Measurements from ENCODE around the gene CCM2.

The CCM2 gene

DNA sequence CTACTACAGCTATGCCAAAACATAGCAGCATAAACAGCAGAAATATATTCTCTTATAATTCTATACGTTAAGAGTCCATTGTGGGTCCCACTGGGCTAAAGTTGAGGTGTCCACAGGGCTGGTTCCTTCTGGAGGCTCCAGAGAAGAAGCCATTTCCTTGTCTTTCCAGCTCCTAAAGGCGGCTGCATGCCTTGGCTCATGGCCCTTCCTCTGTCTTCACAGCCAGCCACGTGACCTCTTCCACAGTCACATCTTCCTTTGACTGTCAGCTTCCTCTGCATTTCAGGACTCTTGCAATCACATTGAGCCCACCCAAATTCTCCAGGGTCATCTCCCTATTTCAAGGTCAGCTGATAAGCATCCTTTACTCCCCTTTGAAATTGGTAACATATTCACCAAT lies 71.5 kb downstream of the CCM2 start:
- no peak for DNase-seq

- no peak for DNase-seq
Measured at GRCh38 chr7:45072131-45073030, 72.4 kb downstream of the CCM2 start.

DNA sequence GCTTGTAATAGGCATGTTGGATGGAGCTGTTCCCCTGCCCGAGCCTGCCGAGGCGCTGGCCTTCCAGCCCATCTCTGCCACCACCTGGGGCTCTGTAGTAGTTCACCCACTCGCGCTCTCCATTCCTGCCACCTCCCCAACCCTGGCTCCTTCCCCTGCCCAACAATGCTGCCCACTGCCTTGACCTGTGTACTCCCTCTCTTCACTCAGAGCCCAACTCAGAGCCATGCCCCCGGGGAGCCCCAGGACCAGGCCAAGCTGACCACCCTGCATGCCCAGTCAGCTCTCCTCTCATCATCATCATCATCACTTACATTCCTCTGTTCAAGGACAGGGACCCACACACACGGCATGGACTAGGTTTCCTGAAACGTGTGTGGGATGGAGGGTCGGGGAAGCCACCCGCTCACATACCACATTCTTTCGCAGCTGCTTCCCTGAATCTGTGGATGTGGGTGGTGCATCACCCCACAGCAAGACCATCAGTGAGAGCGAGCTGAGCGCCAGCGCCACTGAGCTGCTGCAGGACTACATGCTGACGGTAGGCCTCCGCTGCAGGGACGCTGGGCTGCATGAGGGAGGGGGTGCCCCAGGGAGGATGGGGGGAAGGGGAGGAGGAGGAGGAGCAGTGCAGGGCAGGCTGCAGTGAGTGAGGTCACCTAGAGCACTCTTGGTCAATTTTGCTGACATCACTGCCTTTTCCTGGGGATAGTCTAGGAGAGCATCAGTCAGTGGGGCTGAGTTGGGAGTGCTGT lies 73.2 kb downstream of the CCM2 start:
- no peak for DNase-seq

- no peak for DNase-seq
Measured at GRCh38 chr7:45073786-45074527, 74.0 kb downstream of the CCM2 start.

- no peak for DNase-seq
Measured at GRCh38 chr7:45074528-45075354, 74.7 kb downstream of the CCM2 start.

DNA sequence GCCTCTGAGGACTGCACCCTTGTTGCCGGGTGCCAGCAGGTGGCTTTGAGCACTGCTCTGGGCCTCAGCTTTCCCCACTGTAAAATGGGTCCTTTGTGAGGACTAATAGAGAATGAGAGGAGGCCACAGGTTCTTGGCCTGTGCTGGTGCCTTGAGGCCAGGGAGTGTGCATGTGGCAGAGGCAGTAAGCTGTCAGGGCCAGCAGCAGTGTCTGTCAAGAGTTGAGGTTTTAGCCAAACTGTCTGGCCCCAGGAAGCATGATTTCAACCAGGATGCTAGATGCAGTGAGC lies 75.3 kb downstream of the CCM2 start:
- no peak for DNase-seq

DNA sequence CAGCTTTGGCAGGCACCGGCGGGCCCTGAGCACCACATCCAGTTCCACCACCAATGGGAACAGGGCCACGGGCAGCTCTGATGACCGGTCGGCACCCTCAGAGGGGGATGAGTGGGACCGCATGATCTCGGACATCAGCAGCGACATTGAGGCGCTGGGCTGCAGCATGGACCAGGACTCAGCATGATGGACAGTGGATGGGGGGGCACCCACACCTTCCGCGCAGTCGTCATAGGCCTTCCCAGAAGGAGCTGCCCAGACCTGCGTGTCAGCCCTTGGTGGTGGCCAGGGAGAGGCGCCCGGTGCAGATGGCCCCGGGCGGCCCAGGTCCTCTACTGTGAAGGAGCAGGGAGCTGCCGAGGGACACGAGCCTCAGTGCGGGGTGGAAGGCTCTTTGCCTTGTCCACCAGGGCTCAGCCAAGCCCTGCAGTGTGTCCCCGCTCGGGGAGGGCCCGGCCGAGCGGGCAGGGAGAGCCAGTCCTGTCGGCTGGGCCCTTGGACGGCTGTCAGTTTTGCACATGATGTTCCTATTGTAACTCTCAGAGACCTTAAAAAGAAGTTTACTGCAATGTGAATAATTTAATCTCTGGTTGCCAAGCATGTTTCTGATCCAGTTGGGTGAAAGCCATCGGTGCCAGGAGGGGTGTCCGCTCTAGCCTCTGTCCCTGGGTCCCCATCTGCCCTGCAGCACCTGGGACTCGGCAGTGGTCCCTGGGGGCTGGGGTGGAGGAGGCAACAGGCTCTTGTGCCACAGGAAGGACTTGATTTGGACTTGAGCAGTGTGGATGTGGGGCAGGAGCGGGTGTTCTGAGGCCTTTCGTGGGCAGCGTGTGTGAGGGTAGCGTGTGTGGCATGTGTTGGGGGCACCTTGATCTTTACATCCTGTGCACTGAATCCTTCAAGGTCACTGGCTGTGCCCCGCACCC lies 76.1 kb downstream of the CCM2 start:
- DNase-seq: no peak

GRCh38 chr7:45076946-45077345 lies 76.9 kb downstream of the CCM2 start:
- no peak for DNase-seq

DNA sequence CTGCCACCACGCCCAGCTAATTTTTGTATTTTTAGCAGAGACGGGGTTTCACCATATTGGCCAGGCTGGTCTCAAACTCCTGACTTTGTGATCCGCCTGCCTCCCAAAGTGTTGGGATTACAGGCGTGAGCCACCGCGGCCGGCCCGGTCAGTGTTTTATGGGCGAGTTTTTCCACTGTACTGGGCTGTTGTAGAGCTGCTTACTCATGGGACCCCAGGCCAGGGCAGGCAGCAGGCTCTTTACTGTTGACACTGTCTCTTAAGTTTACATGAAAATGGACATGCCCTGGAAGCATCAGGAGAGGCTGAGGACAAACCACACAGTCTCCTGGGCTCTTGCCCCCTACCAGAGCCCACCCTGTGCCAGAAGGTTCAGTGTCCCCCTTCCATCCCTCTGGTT lies 77.6 kb downstream of the CCM2 start:
- no peak for DNase-seq

GRCh38 chr7:45078125-45078681 lies 78.2 kb downstream of the CCM2 start:
- DNase-seq: no peak

- no peak for DNase-seq
Measured at GRCh38 chr7:45080265-45080957, 80.4 kb downstream of the CCM2 start.

- no peak for DNase-seq
Measured at GRCh38 chr7:45080958-45081669, 81.1 kb downstream of the CCM2 start.

- DNase-seq: no peak
Measured at GRCh38 chr7:45081670-45081974, 81.6 kb downstream of the CCM2 start.

- no peak for DNase-seq
Measured at GRCh38 chr7:45082031-45082830, 82.2 kb downstream of the CCM2 start.

DNA sequence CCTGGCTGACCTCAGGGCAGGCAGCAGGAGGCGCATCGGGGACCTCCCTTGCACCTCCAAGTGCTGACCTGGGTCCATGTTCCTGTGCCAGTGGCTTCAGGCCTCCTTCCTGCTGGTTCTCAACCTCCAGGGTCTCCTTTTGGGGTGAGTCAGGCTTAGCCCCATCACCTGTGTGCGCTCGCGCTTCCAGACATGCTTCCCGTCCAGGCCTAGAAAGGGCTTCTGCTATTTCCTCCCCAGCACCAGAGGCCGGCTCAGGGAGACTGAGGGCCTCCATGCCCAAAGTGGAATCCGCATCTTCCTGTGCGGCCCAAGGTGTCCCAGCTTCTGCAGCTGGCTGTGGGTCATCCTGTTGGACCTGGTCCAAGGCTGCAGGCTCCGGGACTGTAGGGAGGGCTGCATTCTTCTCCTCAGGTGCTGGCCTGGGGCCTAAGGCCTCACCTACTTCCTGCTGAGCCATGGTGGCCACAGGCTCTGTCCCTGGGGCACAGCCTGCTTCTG lies 82.9 kb downstream of the CCM2 start:
- no peak for DNase-seq

- DNase-seq: no peak
Measured at GRCh38 chr7:45084336-45084735, 84.3 kb downstream of the CCM2 start.

DNA sequence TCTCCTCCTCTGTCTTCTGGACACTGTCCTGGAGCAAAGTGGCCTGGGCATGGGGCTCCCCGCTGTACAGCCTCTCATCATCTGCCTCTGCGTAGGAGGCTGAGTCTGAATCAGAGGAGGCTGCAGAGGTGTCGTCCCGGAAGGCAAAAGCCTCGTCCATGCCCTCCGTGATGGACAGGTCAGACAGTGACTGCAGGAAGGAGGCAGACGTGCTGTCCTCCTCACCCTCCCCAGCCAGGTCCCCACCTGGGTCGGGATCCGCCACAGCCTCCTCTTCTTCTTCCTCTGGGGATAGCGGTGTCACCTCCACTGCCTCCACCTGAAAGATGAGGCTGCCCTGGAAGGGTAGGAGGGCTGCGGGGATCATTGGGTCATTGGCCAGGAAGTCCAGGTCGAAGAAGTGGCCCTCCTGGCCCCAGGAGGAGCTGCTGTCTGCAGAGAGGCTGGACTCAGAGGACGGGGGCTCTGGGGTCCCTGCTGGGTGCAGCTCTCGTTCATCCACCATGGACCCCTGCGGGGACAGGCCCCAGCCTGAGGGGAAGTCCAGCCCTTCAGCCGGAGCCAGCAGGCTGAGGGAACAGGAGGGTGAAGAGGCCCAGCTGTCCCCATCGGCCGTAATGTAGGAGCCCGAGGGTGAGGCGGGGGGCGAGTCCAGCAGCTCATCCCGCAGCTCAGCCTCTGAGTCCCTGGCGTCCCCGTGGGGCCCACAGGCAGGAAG lies 85.1 kb downstream of the CCM2 start:
- no peak for DNase-seq

DNA sequence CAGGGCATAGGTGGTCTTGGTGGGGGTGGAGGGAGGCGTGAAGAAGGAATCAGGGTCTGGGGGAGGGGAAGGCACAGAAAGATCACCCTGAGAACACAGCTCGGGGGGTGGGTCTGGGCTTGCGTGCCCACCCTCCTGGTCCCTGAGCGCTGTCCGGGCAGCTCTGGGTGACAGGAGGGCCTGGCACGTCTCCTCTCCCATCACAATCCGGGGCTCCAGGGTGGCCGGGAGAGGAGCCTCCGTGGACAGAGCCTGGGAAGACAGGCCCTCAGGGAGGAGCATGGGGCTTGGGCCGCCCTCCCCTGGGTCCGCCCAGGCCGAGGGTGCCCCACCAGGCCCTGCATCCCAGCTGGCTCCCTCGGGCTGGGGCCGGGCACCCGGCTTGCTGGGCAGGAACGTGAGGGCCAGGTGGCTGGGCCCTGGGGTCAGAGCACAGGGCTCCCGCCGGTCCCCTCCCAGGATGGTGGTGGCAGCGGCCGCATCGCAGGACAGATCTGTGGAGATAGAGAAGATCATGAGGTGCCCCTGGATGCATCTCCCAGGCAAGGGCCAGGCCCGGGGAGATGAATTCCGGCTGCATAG lies 85.7 kb downstream of the CCM2 start:
- DNase-seq: no peak

All from DMS 273 treated with DMSO at 0.1 percent for 48 hours (cell line).